ENCODE results near the gene LYRM9. TPM values are rescaled to one million over a fixed set of nuclear protein-coding genes. Genes with fewer than 3 reads are reported as not detected.

Gene LYRM9
- total and polyA plus RNA-seq, 9 of the 15 experiments (the other 6 are each of a cell fraction or from before 2014, with no cell fraction given): 0.98 to 4.7 (median 1.8) TPM

DNA sequence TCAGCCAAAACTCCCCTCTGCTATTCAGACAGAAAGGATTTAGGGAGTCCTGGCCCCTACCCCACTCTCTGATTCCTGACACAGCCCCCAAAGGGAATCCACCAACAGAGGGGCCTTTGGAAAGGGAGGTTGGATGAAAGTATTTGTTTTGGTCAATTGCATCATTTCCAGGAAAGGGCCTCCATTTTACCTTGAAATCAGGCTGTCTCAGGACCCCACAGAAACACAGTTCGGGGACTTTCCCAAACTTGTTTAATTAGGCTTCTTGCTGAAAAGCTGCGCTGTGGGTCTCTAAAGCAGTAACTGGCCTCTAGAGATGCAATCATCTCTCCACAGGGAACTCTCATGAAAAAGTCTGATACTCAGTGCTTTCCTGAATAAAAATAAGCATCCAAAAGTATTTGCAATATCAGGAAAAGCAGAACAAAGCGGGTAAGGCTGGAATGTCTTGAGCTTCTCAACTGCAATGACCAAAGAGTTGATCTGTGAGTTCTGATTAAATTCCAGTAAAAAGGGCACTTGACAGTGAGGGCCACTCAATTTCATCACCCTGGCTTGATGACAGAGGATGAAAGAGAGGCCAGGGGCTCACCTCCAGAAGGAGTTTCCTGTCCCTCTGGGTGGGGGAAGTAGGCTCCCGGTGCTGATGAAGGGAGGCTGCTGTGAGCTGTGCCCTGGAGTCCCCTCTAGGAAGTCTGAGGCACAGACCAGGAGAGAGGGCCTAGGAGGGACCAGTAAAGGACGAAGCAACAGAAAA lies 36.3 kb downstream of the LYRM9 start:
- CTCF ChIA-PET (ENCODE audit: low intra/inter-chr PET ratio): interaction anchor here (1.0 kb wide), 1 partner anchor 51 kb away, joined by 3 read pairs; no protein-coding TSS in a partner anchor
- intact Hi-C loops (cut with micrococcal nuclease): no loop called here
- WGBS (ENCODE audit: insufficient coverage, low coverage, missing lambda C conversion rate): 5% methylated on average over 5 of the region's 5 CpGs
- peak; percentile 21; the same call in 1 of the 2 replicates for TF ChIP-seq ZNF589 (CRISPR knock-in tag; IDR thresholded peaks at IDR 0.05; ENCODE audit: low read depth)
- TF ChIP-seq U2AF2 (optimal IDR thresholded peaks at IDR 0.05; ENCODE audit: low read depth, low read length): no peak
- TF ChIP-seq ZNF655 (CRISPR knock-in tag; IDR thresholded peaks at IDR 0.05): no peak
- no peak; the same call in 1 of the 2 replicates for TF ChIP-seq GABPA (tag; conservative IDR thresholded peaks at IDR 0.05; ENCODE audit: low read depth)
- no peak for TF ChIP-seq MEIS2 (IDR thresholded peaks at IDR 0.05; ENCODE audit: partially characterized antibody)
- TF ChIP-seq PHF8 (IDR thresholded peaks at IDR 0.05; ENCODE audit: borderline replicate concordance, low read length): no peak
- TF ChIP-seq, protein P1, sequence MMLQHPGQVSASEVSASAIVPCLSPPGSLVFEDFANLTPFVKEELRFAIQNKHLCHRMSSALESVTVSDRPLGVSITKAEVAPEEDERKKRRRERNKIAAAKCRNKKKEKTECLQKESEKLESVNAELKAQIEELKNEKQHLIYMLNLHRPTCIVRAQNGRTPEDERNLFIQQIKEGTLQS (IDR thresholded peaks at IDR 0.05): peak; percentile 14; the same call in 1 of the 2 replicates
- TF ChIP-seq, protein P1 (CRISPR knock-in tag; conservative IDR thresholded peaks at IDR 0.05): no peak
- no peak for TF ChIP-seq TEAD2 (tag; IDR thresholded peaks at IDR 0.05)
- no peak for TF ChIP-seq ZC3H4 (CRISPR knock-in tag; IDR thresholded peaks at IDR 0.05; ENCODE audit: borderline replicate concordance)
- TF ChIP-seq RAD51 (IDR thresholded peaks at IDR 0.05; ENCODE audit: borderline replicate concordance, low read depth): no peak
- TF ChIP-seq STAG1 (CRISPR knock-in tag; IDR thresholded peaks at IDR 0.05; ENCODE audit: borderline replicate concordance): no peak
- TF ChIP-seq, protein P2, sequence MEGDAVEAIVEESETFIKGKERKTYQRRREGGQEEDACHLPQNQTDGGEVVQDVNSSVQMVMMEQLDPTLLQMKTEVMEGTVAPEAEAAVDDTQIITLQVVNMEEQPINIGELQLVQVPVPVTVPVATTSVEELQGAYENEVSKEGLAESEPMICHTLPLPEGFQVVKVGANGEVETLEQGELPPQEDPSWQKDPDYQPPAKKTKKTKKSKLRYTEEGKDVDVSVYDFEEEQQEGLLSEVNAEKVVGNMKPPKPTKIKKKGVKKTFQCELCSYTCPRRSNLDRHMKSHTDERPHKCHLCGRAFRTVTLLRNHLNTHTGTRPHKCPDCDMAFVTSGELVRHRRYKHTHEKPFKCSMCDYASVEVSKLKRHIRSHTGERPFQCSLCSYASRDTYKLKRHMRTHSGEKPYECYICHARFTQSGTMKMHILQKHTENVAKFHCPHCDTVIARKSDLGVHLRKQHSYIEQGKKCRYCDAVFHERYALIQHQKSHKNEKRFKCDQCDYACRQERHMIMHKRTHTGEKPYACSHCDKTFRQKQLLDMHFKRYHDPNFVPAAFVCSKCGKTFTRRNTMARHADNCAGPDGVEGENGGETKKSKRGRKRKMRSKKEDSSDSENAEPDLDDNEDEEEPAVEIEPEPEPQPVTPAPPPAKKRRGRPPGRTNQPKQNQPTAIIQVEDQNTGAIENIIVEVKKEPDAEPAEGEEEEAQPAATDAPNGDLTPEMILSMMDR (IDR thresholded peaks at IDR 0.05 in 2 of 3, conservative IDR thresholded peaks at IDR 0.05 in 1 of 3; ENCODE audit: insufficient read depth in 2 of 3, low read depth in 1 of 3, low read length in 3 of 3): no peak
- TF ChIP-seq ZKSCAN8 (CRISPR knock-in tag; IDR thresholded peaks at IDR 0.05): 0 out of 2 replicates have a peak, but pooled peaks have one; percentile 15
- TF ChIP-seq EZH2 (IDR thresholded peaks at IDR 0.05; ENCODE audit: borderline replicate concordance, low read depth, low read length): no peak
- no peak for TF ChIP-seq ESRRA (IDR thresholded peaks at IDR 0.05; ENCODE audit: borderline replicate concordance, low read depth)
- TF ChIP-seq POLR2H (tag; IDR thresholded peaks at IDR 0.05; ENCODE audit: low read depth): no peak

More for the DNA sequence above, 36.3 kb downstream of the LYRM9 start:
- H3K4me2 ChIP-seq (ENCODE audit: insufficient read depth, low read length): no peak overlapping the region
- FAIRE-seq (no peak), ATAC-seq (no peak), DNase-seq (ENCODE audit: extremely low read depth in 1 of 4, low spot score in 3 of 4) (no peak)
- no peaks in the 10 kb centered on the region; a peak in 1 of 5 replicates for H3K4me1 ChIP-seq (replicated peaks in 1 of 2; ENCODE audit: control insufficient read depth in 2 of 2, insufficient read depth in 2 of 2, low read length in 2 of 2)
- POLR2A ChIA-PET: interaction anchor here (0.6 to 0.8 kb wide), 3 partner anchors 14 to 88 kb away, joined by 3 to 4 read pairs (median 3); no protein-coding TSS in a partner anchor
- no peak overlapping the region for H3K9ac ChIP-seq (ENCODE audit: insufficient read depth in 1 of 2, low read depth in 2 of 2, low read length in 2 of 2)
- H3K79me2 ChIP-seq (ENCODE audit: control insufficient read depth, insufficient read depth, low read length): no peaks in the 10 kb centered on the region
- no peaks in the 10 kb centered on the region for H4K20me1 ChIP-seq (replicated peaks; ENCODE audit: control insufficient read depth, insufficient read depth, low read length)
- no peaks in the 10 kb centered on the region; the same call in 1 of the 2 replicates for H3K9me3 ChIP-seq (replicated peaks; ENCODE audit: control insufficient read depth, insufficient read depth, low read depth, low read length)
- no peak overlapping the region for H3K27ac ChIP-seq (ENCODE audit: extremely low read depth, low read depth, low read length)
- no peaks in the 10 kb centered on the region for H3K9me1 ChIP-seq (ENCODE audit: control insufficient read depth, insufficient read depth, low read length)
- H3K4me3 ChIP-seq: no peak overlapping the region
- H3K27me3 ChIP-seq (ENCODE audit: control insufficient read depth in 2 of 2, insufficient read depth in 2 of 2, low read length in 2 of 2): peaks cover 14 to 34% of the 10 kb centered on the region in 2 experiments; a peak in 4 of 5 replicates
- H2AFZ ChIP-seq (ENCODE audit: low read depth, low read length): no peak overlapping the region
- no peaks in the 10 kb centered on the region for H3K36me3 ChIP-seq (ENCODE audit: control insufficient read depth, insufficient read depth, low read length)
- no TSS peak for BruUV-seq (replicated peaks)
- in situ Hi-C loops (cut with MboI): no loop called here

Measured in K562 (cell line).